ENCODE data around the gene SEMA3A. TPM values are rescaled to one million over a fixed set of nuclear protein-coding genes. Genes with fewer than 3 reads are reported as not detected.

SEMA3A gene
- total and polyA plus RNA-seq, 2 of the 4 experiments (the other 2 are of a cell fraction): 31.2 to 213 TPM

DNA sequence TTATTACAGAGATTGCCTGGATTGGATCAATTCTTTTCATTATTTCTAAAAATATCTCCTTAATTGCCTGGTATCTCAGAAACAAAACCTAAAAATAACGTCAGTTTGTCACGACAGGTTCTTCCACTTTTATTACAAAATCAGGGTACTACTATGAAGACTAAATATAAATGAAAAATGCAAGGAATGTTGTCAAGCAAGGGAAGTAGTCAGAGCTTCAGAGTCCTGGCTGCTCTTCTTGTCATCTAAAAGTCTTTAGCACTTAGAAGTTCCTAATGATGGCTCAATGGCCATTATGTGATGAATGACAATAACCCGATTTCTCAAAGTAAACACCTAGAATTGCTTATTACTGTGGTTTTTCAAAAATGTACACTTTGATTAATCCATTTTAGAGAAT is 192.2 kb downstream of the SEMA3A start:
- no peak overlapping the region for H3K14ac ChIP-seq (replicated peaks; ENCODE audit: low read depth, low read length)
- H3K36me3 ChIP-seq (ENCODE audit: control insufficient read depth, insufficient read depth, low read length): peaks cover 27% of the 10 kb centered on the region
- BruUV-seq (replicated peaks): no TSS peak
- no peak overlapping the region for H3K27ac ChIP-seq (ENCODE audit: insufficient read depth, low read length)
- no peaks in the 10 kb centered on the region for H3K9me3 ChIP-seq (ENCODE audit: control insufficient read depth, insufficient read depth, low read length)
- H2BK5ac ChIP-seq (ENCODE audit: low read depth, low read length, poor library complexity, severe bottlenecking): no peak overlapping the region
- H2AK5ac ChIP-seq (ENCODE audit: low read depth, low read length): no peak overlapping the region
- DNase-seq (no peak), ATAC-seq (ENCODE audit: low read depth) (no peak)
- no peak overlapping the region for H3K9ac ChIP-seq (ENCODE audit: low read depth, low read length)
- H2BK20ac ChIP-seq (ENCODE audit: low read depth, low read length): no peak overlapping the region
- H2AK9ac ChIP-seq (replicated peaks; ENCODE audit: low read depth, low read length, poor library complexity): no peak overlapping the region
- H3K79me1 ChIP-seq (ENCODE audit: low read depth in 1 of 2, low read length in 2 of 2): peaks cover 5% of the 10 kb centered on the region in 2 experiments; a peak in 3 of 4 replicates
- no peak overlapping the region for H3K18ac ChIP-seq (ENCODE audit: low read depth, low read length)
- dilution Hi-C loops (cut with HindIII; ENCODE audit: low sequenced_read_pairs, unreplicated experiment) (no loop called here), in situ Hi-C loops (cut with MboI; ENCODE audit: low sequenced_read_pairs) (no loop called here), intact Hi-C loops (cut with micrococcal nuclease) (no loop called here)
- no peak overlapping the region for H3K4me3 ChIP-seq (ENCODE audit: insufficient read depth, low read depth, low read length)
- H2BK15ac ChIP-seq (ENCODE audit: low read depth, low read length): no peak overlapping the region
- no peak overlapping the region for H3K56ac ChIP-seq (ENCODE audit: extremely low read depth, insufficient read depth, low read length)
- no peak overlapping the region for H3K4me2 ChIP-seq (ENCODE audit: low read depth, low read length)
- WGBS, 2 experiments (ENCODE audit: extremely low coverage in 2 of 2, insufficient read length in 1 of 2): no CpG with 5 or more reads among the region's 3 CpGs
- no peaks in the 10 kb centered on the region for H3K27me3 ChIP-seq (ENCODE audit: control insufficient read depth, insufficient read depth, low read length)
- ChIA-PET CTCF (no interaction called here), POLR2A (ENCODE audit: unreplicated experiment) (no interaction called here)
- no peak overlapping the region for H2AFZ ChIP-seq (replicated peaks; ENCODE audit: low read length, poor library complexity)
- H3K4me1 ChIP-seq (ENCODE audit: control insufficient read depth, insufficient read depth, low read length): no peaks in the 10 kb centered on the region
- no peaks in the 10 kb centered on the region for H3K9me1 ChIP-seq (ENCODE audit: insufficient read depth, low read length)
- H4K8ac ChIP-seq (ENCODE audit: low read depth in 2 of 2, low read length in 2 of 2): no peak overlapping the region
- no peak overlapping the region for H3K23ac ChIP-seq (ENCODE audit: low read depth, low read length)
- H4K5ac ChIP-seq (ENCODE audit: low read depth, low read length): no peak overlapping the region
- H4K91ac ChIP-seq (ENCODE audit: insufficient read depth, low read depth, low read length): no peak overlapping the region
- no peak overlapping the region for H2BK120ac ChIP-seq (ENCODE audit: low read depth, low read length)
- H4K20me1 ChIP-seq (ENCODE audit: insufficient read depth, low read length): no peaks in the 10 kb centered on the region
- no peak overlapping the region for H3K4ac ChIP-seq (ENCODE audit: low read depth, low read length)
- TF ChIP-seq CEBPB (IDR thresholded peaks at IDR 0.05; ENCODE audit: low read depth, low read length): no peak
- no peak for TF ChIP-seq RAD21 (IDR thresholded peaks at IDR 0.05; ENCODE audit: low read length)
- no peak for TF ChIP-seq NFE2L2 (IDR thresholded peaks at IDR 0.05; ENCODE audit: low read depth, low read length)
- TF ChIP-seq POLR2A (IDR thresholded peaks at IDR 0.05; ENCODE audit: low read depth, low read length): no peak
- no peak for TF ChIP-seq CHD1 (IDR thresholded peaks at IDR 0.05; ENCODE audit: low read depth, low read length)
- TF ChIP-seq, protein P1, sequence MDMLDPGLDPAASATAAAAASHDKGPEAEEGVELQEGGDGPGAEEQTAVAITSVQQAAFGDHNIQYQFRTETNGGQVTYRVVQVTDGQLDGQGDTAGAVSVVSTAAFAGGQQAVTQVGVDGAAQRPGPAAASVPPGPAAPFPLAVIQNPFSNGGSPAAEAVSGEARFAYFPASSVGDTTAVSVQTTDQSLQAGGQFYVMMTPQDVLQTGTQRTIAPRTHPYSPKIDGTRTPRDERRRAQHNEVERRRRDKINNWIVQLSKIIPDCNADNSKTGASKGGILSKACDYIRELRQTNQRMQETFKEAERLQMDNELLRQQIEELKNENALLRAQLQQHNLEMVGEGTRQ (IDR thresholded peaks at IDR 0.05; ENCODE audit: low read depth, low read length): no peak
- TF ChIP-seq MAZ (IDR thresholded peaks at IDR 0.05; ENCODE audit: borderline replicate concordance, low read depth, low read length): no peak
- no peak for TF ChIP-seq MXI1 (IDR thresholded peaks at IDR 0.05; ENCODE audit: borderline replicate concordance, low read depth, low read length)
- TF ChIP-seq RFX5 (IDR thresholded peaks at IDR 0.05; ENCODE audit: low read depth, low read length): no peak
- TF ChIP-seq, protein P2, sequence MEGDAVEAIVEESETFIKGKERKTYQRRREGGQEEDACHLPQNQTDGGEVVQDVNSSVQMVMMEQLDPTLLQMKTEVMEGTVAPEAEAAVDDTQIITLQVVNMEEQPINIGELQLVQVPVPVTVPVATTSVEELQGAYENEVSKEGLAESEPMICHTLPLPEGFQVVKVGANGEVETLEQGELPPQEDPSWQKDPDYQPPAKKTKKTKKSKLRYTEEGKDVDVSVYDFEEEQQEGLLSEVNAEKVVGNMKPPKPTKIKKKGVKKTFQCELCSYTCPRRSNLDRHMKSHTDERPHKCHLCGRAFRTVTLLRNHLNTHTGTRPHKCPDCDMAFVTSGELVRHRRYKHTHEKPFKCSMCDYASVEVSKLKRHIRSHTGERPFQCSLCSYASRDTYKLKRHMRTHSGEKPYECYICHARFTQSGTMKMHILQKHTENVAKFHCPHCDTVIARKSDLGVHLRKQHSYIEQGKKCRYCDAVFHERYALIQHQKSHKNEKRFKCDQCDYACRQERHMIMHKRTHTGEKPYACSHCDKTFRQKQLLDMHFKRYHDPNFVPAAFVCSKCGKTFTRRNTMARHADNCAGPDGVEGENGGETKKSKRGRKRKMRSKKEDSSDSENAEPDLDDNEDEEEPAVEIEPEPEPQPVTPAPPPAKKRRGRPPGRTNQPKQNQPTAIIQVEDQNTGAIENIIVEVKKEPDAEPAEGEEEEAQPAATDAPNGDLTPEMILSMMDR (conservative IDR thresholded peaks at IDR 0.05; ENCODE audit: low read depth, low read length): no peak
- TF ChIP-seq, protein P3, sequence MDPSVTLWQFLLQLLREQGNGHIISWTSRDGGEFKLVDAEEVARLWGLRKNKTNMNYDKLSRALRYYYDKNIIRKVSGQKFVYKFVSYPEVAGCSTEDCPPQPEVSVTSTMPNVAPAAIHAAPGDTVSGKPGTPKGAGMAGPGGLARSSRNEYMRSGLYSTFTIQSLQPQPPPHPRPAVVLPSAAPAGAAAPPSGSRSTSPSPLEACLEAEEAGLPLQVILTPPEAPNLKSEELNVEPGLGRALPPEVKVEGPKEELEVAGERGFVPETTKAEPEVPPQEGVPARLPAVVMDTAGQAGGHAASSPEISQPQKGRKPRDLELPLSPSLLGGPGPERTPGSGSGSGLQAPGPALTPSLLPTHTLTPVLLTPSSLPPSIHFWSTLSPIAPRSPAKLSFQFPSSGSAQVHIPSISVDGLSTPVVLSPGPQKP (IDR thresholded peaks at IDR 0.05; ENCODE audit: borderline replicate concordance, low read depth, low read length): no peak
- TF ChIP-seq SMC3 (IDR thresholded peaks at IDR 0.05; ENCODE audit: low read depth, low read length): no peak
- TF ChIP-seq MAFK (IDR thresholded peaks at IDR 0.05; ENCODE audit: low read depth, low read length): no peak
